Neural progenitor cell (in vitro differentiated cells): ENCODE results near the gene CRIM1. TPM values are rescaled to one million over a fixed set of nuclear protein-coding genes. Genes with fewer than 3 reads are reported as not detected.

ENCODE experiments used
- DNase-seq: peaks from one replicate; pipeline ENCODE4 v3.0.0-alpha.2; 2016; ENCODE audit warnings: low spot score
- H2AFZ ChIP-seq: fragments of 200-600 bp; sonication (generic); replicated peaks from 2 replicates; pipeline ENCODE4 v1.6.1; 2016; ENCODE audit warnings: antibody characterized with exemption
- H3F3A ChIP-seq: fragments of 200-600 bp; sonication (generic); 2 replicates; pipeline ENCODE4 v1.6.1; 2016; ENCODE audit warnings: antibody characterized with exemption, low read depth
- H3K27ac ChIP-seq: fragments of 200-600 bp; sonication (generic); 2 replicates; pipeline ENCODE4 v1.5.1; 2016; ENCODE audit warnings: mild to moderate bottlenecking
- H3K27me3 ChIP-seq: fragments of 200-600 bp; sonication (generic); 2 replicates; pipeline ENCODE4 v1.6.1; 2016; ENCODE audit warnings: mild to moderate bottlenecking, moderate library complexity
- H3K36me3 ChIP-seq: fragments of 200-600 bp; sonication (generic); 2 replicates; pipeline ENCODE4 v1.5.1; 2016
- H3K4me1 ChIP-seq: fragments of 200-600 bp; sonication (generic); 2 replicates; pipeline ENCODE4 v1.6.1; 2016; ENCODE audit warnings: mixed run types
- H3K4me2 ChIP-seq: fragments of 200-600 bp; sonication (generic); 2 replicates; pipeline ENCODE4 v1.6.1; 2016
- H3K4me3 ChIP-seq: fragments of 200-600 bp; sonication (generic); 2 replicates; pipeline ENCODE4 v1.5.1; 2016
- H3K79me2 ChIP-seq: fragments of 200-600 bp; sonication (generic); 2 replicates; pipeline ENCODE4 v1.6.1; 2016; ENCODE audit warnings: low read depth
- H3K9ac ChIP-seq: fragments of 200-600 bp; sonication (generic); 2 replicates; pipeline ENCODE4 v1.6.1; 2016
- H3K9me3 ChIP-seq: fragments of 200-600 bp; sonication (generic); 2 replicates; pipeline ENCODE4 v1.5.1; 2016; ENCODE audit warnings: low read depth
- H4K20me1 ChIP-seq: fragments of 200-600 bp; sonication (generic); 2 replicates; pipeline ENCODE4 v1.6.1; 2016; ENCODE audit warnings: low read depth
- H3K27ac Mint-ChIP-seq: 3 replicates; pipeline ENCODE4 v1.8.0; 2021; ENCODE audit warnings: mixed read lengths
- H3K27me3 Mint-ChIP-seq: 2 replicates; pipeline ENCODE4 v1.8.0; 2022; ENCODE audit warnings: low read depth, mild to moderate bottlenecking, inconsistent platforms, moderate library complexity, mixed read lengths; ENCODE audit not compliant: insufficient read depth
- H3K36me3 Mint-ChIP-seq: 3 replicates; pipeline ENCODE4 v1.8.0; 2021; ENCODE audit warnings: mixed read lengths
- H3K4me1 Mint-ChIP-seq: 3 replicates; pipeline ENCODE4 v1.8.0; 2021; ENCODE audit warnings: mixed read lengths
- H3K4me3 Mint-ChIP-seq: 3 replicates; pipeline ENCODE4 v1.8.0; 2021; ENCODE audit warnings: mild to moderate bottlenecking, moderate library complexity, mixed read lengths
- H3K9me3 Mint-ChIP-seq: 3 replicates; pipeline ENCODE4 v1.8.0; 2020; ENCODE audit warnings: mixed read lengths
- CTCF ChIP-seq: fragments of 200-600 bp; sonication (generic); IDR thresholded peaks from 2 replicates; pipeline ENCODE4 v1.5.1; 2017; ENCODE audit warnings: antibody characterized with exemption, mild to moderate bottlenecking
- EZH2 ChIP-seq: fragments of 200-600 bp; sonication (generic); IDR thresholded peaks from 2 replicates; pipeline ENCODE4 v1.6.1; 2017; ENCODE audit warnings: antibody characterized with exemption, mild to moderate bottlenecking, moderate library complexity
- EZH2phosphoT487 ChIP-seq: fragments of 200-600 bp; sonication (generic); IDR thresholded peaks from 2 replicates; pipeline ENCODE4 v1.6.1; 2017; ENCODE audit warnings: antibody characterized with exemption
- total RNA-seq: library from RNA; depleted of rRNA; stranded (reverse); fragments of >200 nt; gene quantifications from 2 replicates; pipeline ENCODE4 v1.2.3, GENCODE V29; 2015; ENCODE audit warnings: low replicate concordance

Gene CRIM1
- total RNA-seq, 1 donor from 2014 or later, result 4.9 TPM

GRCh38 chr2:36545871-36546416, 190.4 kb downstream of the CRIM1 start:
- H3K4me3 Mint-ChIP-seq, result no peak overlapping the region

GRCh38 chr2:36547906-36548305, 192.3 kb downstream of the CRIM1 start:
- H4K20me1 ChIP-seq, result no peaks in the 10 kb centered on the region
- H3K27me3 Mint-ChIP-seq, result no peaks in the 10 kb centered on the region
- H3K4me3 Mint-ChIP-seq, result no peak overlapping the region
- no peaks in the 10 kb centered on the region for H3K4me1 ChIP-seq
- no peak for DNase-seq
- H3K27ac ChIP-seq, result no peak overlapping the region
- H3K9me3 ChIP-seq, result no peaks in the 10 kb centered on the region
- H3K79me2 ChIP-seq, result no peaks in the 10 kb centered on the region
- H2AFZ ChIP-seq, result no peak overlapping the region
- no peaks in the 10 kb centered on the region for H3K4me1 Mint-ChIP-seq
- H3K9me3 Mint-ChIP-seq, result no peaks in the 10 kb centered on the region
- H3K9ac ChIP-seq, result no peak overlapping the region
- H3K4me2 ChIP-seq, result no peak overlapping the region
- H3K27me3 ChIP-seq, result no peaks in the 10 kb centered on the region
- no peaks in the 10 kb centered on the region for H3K36me3 ChIP-seq
- H3F3A ChIP-seq, result no peaks in the 10 kb centered on the region
- H3K4me3 ChIP-seq, result no peak overlapping the region
- H3K36me3 Mint-ChIP-seq, result peaks cover 25% of the 10 kb centered on the region
- TF ChIP-seq EZH2phosphoT487 (no peak), CTCF (no peak), EZH2 (no peak)
- H3K27ac Mint-ChIP-seq, result no peak overlapping the region

More at GRCh38 chr2:36545871-36546416, 190.4 kb downstream of the CRIM1 start:
- no peaks in the 10 kb centered on the region for H3K4me1 Mint-ChIP-seq
- no peak for DNase-seq
- no peaks in the 10 kb centered on the region for H3K36me3 ChIP-seq
- no peak overlapping the region for H3K27ac ChIP-seq
- H3K27ac Mint-ChIP-seq, result no peak overlapping the region
- no peaks in the 10 kb centered on the region for H3F3A ChIP-seq
- no peak overlapping the region for H3K4me3 ChIP-seq
- no peak overlapping the region for H3K9ac ChIP-seq
- no peaks in the 10 kb centered on the region for H3K4me1 ChIP-seq
- H4K20me1 ChIP-seq, result no peaks in the 10 kb centered on the region
- H3K9me3 Mint-ChIP-seq, result no peaks in the 10 kb centered on the region
- no peak overlapping the region for H3K4me2 ChIP-seq
- no peaks in the 10 kb centered on the region for H3K27me3 ChIP-seq
- H3K27me3 Mint-ChIP-seq, result no peaks in the 10 kb centered on the region
- peaks cover 26% of the 10 kb centered on the region for H3K36me3 Mint-ChIP-seq
- H3K79me2 ChIP-seq, result no peaks in the 10 kb centered on the region
- no peak for TF ChIP-seq EZH2phosphoT487
- no peak for TF ChIP-seq EZH2
- no peak for TF ChIP-seq CTCF
- H2AFZ ChIP-seq, result no peak overlapping the region
- no peaks in the 10 kb centered on the region for H3K9me3 ChIP-seq

GRCh38 chr2:36549165-36549574, 193.6 kb downstream of the CRIM1 start:
- no peaks in the 10 kb centered on the region for H3K9me3 ChIP-seq
- H3K27ac ChIP-seq, result no peak overlapping the region
- H3K4me3 ChIP-seq, result no peak overlapping the region
- no peak for DNase-seq
- Mint-ChIP-seq H3K4me1 (no peaks in the 10 kb centered on the region), H3K27me3 (no peaks in the 10 kb centered on the region), H3K4me3 (no peak overlapping the region), H3K27ac (no peak overlapping the region), H3K36me3 (peaks cover 29% of the 10 kb centered on the region), H3K9me3 (no peaks in the 10 kb centered on the region)
- no peak overlapping the region for H3K4me2 ChIP-seq
- H2AFZ ChIP-seq, result no peak overlapping the region
- no peaks in the 10 kb centered on the region for H3K4me1 ChIP-seq
- H3K36me3 ChIP-seq, result no peaks in the 10 kb centered on the region
- no peaks in the 10 kb centered on the region for H3F3A ChIP-seq
- H3K79me2 ChIP-seq, result no peaks in the 10 kb centered on the region
- no peaks in the 10 kb centered on the region for H3K27me3 ChIP-seq
- H3K9ac ChIP-seq, result no peak overlapping the region
- no peaks in the 10 kb centered on the region for H4K20me1 ChIP-seq
- TF ChIP-seq EZH2phosphoT487 (no peak), CTCF (no peak), EZH2 (no peak)
